Effector CD4-positive, alpha-beta T cell (primary cell): ENCODE results near the gene NBEAL1.
"Not testable (repeated sequence)": the region's sequence is repeated elsewhere in the genome, so short reads cannot be mapped to it uniquely, and the experiment has no call there.

ENCODE experiments used
- DNase-seq: peaks from one replicate; pipeline ENCODE4 v3.0.0-alpha.2; 2020

The NBEAL1 gene

DNA sequence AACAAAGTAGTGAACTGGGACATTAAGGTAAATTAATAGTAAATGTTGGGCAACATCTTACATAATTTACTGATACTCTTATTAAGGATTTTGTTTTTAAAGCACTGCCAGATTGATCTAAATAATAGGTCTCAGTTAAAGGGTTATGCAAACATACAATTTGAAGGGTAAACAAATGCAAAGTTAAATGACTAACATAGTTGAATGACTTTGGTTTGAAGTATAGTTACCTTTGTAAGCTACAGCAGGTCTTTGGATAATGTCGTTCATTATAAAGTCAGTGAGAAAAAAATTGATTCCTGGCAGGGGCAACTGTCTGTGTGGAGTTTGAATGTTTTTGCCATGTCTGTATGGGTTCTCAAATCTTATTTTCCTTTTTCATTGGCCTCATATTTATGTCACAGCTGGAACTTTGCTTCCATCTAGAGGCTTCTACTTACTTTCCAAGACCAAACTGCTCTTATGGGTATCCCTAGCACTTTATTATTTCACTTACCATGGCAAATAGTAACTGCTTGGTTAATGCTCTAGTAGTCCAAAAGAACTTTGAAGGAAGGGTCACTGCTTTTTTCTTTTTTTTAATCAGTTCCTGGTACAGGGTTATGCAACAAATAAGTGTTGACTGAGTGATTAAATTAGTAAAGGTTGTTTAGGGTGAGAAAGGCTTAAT lies 107.8 kb downstream of the NBEAL1 start:
- no peak for DNase-seq

DNA sequence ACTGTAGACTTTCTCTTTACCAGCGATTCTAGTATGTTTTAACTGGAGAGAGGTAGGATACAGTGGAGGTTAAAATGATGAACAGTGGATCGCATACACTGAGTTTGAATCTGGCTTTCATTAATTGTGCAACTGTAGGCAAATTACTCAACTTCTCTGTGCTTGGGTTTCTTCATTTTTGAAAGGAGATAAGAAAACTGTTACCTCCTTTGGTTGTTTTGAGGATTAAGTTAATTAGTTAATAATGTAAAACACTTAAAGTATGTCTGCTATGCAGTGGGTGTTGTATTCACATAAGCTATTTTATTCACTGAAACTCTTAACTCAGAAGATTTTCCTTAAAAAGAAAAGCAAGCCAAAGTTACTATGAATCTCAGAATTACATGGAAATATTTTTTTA lies 112.3 kb downstream of the NBEAL1 start:
- DNase-seq = no peak

DNA sequence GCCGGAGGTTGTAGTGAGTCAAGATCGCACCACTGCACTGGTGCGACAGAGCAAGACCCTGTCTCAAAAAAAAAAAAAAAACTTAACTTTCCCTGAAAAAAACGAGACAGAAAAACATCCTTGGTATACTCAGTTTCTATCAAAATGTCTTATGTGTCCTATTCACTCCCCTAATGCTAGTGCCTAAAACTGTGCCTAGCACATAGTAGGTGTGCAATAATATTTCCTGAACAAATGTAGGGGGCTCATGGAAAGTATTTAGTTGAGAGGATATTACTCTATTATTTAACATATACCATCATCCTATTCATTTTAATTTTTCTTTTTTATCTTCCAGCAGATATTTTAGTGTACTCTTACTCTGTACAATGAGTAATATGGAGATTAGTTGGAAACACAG lies 120.4 kb downstream of the NBEAL1 start:
- DNase-seq = no peak

DNA sequence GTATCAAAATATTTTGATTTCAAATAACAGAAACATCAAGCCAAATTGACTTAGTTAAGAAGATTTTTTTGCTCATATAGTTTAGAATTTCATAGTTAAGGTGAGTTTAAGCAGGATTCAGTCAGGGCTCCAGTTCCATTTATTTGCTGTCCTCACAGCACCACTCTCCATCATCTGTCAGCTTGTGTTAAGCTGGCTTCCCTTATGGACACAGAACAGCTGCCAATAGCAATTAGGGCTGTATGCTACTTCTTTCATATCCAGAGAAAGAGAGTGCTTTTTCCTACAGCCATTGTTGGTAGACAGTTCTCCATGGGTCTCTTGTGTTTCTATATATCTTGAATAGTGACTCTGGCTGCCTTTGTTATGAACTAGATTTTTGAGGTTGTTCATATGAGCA lies 128.7 kb downstream of the NBEAL1 start:
- no peak for DNase-seq

DNA sequence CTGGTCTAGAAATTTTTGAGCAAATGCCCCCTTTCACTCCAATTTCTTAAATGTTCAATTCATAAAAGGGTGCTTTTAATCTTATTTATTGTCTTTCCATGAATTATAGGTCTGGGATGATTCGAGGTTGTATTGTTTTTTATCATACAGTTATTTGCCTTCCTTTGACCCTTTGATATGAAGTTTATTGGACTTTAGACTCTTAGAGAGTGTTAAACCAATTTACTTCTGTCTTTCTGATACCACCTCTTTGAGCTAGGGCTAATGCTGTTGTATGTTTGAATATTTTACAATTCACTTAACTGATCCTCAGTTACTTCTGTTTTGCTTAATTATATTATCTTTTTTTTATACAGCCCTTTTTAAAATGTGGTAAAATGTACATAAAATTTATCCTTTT lies 134.5 kb downstream of the NBEAL1 start:
- no peak for DNase-seq

DNA sequence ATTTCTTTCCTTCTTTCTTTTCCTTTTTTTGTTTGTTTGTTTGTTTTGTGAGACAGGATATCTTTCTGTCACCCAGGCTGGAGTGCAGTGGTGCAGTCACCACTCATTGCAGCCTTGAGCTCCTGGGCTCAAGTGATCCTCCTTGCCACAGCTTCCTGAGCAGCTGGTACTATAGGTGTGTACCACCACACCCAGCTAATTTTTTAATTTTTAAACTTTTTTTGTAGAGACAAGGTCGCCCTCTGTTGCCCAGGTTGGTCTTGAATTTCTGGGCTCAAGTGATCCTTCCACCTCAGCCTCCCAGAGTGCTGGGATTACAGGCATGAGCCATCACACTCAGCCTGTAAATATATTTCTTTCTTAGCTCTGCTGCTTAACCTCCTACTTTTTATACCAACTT lies 140.7 kb downstream of the NBEAL1 start:
- no peak for DNase-seq

DNA sequence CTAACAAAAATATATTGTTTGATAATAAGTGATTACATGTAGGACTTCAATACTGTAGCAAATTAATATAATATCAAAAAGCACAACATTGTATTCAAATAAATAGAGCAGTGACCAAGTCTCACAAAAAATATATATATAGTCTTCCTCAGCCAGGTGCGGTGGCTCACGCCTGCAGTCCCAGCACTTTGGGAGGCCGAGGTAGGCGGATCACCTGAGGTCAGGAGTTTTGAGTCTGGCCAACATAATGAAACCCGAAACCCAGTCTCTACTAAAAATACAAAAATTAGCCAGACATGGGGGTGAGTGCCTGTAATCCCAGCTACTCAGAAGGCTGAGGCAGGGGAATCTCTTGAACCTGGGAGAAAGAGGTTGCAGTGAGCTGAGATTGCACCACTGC lies 148.0 kb downstream of the NBEAL1 start:
- not testable (repeated sequence) for DNase-seq

DNA sequence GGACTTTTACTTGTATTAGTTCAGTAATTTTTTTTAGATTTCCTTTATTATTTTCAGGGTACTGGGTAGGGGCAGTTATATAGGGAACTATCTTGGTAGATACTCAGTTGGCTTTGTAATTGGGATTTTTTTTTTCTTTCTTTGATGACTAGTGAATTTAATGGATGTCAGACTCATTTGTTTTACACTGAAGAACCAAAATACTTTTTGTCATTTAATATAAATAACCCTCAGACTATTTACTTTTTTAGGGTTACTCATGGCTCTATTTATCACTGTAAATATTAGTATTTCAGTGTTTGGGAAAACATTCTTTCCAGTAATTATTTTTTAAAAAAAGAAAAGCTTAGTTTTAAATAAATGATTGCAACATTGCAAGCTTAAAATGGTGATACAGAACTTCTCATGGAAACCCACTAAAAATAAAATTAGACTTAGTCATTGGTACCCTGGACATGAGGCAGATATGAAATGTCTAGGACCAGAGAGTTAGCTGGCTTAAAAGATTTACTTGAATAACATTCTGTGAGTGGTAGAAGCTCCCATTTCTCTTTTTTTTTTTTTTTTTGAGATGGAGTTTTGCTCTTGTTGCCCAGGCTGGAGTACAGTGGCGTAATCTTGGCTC lies 149.7 kb downstream of the NBEAL1 start:
- DNase-seq = no peak

DNA sequence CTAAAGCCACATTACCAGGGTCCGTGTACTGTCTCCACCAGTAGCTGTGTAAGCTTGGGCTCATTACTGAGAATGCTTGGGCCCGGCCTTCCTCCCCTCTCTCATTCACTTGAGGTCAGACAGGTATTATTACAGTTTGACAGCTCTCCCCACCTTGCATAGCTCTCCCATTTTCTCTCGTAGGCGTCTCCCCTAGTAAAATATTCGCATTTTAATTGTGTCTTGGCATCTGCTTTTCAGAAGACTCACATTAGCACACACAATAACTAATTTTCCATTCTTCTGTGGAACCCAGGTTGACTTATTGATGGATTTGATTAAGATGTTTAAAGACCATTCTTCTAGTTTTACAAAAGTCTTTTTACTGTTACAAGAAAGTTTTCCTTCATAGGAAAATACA lies 153.1 kb downstream of the NBEAL1 start:
- DNase-seq = no peak

DNA sequence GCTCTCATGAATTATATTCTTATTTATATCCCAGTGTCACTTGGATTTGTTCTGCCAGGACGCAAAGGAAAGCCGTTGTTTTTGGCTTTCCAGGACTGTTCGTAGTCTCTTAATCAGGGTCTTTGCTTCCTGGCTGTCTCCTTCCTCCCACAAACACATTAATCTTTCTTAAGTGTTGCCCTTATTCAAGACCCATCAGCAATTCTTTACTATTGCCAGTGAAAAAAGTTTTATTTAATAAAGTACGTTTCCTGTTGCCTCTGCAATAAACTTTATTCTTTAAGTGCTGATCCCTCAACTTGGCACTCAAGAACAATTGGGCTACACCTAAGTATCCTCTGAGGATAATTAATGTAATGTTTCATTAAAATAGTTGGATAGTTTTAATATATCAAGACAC lies 155.8 kb downstream of the NBEAL1 start:
- no peak for DNase-seq

DNA sequence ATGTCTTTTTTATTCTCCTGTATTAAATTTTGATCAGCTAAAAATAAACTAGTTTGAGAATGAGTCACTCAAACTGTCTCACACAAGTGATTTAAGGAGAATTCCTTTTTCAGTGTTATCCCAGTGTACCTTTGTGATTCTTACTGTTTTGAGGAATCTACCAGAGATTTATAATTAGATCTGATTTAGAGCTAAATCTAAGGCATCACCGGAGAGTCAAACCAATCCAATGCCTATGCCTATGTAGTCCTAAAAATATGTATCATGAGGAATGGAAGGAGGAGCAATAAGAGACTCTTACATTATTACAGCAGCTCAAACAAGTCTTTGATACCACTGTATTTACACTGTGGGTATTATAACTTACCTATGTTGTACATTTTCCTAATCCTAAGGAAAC lies 160.7 kb downstream of the NBEAL1 start:
- no peak for DNase-seq

DNA sequence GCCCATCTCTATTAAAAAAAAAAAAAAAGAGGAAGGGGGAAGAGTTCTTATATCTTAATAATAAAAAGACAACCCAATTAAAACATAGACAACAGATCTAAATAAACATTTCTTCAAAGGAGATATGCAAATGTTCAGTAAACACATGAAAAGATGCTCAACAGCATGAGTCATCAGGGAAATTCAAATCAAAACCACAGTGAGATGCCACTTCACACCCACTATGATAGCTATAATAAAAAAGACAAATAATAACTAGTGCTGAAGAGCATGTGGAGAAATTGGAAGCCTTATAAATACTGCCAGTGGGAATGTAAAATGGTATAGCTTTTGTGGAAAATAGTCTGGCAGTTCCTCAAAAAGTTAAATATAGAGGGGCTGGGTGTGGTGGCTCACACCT lies 162.7 kb downstream of the NBEAL1 start:
- no peak for DNase-seq

DNA sequence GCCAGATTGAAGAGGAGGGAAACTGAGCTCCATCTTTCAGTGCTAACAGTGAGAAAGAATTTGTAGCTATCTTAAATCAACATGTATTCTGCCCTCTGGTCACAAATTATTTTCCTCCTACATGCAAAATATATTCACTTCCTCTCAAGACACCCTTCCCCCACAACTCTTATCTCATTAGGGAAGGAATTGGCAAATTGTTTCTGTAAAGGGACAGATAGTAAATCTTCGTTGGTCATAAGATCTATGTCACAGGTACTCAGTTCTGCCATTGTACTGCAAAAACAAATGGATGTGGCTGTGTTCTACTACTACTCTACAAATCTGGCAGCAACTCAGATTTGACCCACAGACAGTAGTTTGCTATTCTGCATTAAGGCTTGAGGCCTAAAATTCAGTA lies 171.2 kb downstream of the NBEAL1 start:
- no peak for DNase-seq

DNA sequence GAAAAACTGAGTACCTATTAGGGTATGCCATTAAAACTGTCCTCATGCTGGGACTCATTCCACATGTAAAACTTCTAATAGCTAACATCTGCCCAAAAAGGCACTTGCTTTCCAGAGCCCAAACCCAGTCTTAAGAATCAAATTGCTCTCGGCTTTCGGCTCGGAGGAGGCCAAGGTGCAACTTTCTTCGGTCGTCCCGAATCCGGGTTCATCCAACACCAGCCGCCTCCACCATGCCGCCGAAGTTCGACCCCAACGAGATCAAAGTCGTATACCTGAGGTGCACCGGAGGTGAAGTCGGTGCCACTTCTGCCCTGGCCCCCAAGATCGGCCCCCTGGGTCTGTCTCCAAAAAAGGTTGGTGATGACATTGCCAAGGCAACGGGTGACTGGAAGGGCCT lies 175.9 kb downstream of the NBEAL1 start:
- DNase-seq = not testable (repeated sequence)

DNA sequence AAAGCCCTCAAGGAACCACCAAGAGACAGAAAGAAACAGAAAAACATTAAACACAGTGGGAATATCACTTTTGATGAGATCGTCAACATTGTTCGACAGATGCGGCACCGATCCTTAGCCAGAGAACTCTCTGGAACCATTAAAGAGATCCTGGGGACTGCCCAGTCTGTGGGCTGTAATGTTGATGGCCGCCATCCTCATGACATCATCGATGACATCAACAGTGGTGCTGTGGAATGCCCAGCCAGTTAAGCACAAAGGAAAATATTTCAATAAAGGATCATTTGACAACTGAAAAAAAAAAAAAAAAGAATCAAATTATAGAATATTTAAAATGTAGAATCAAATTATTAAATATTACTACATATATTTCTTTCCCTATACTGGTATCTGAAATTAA lies 176.4 kb downstream of the NBEAL1 start:
- not testable (repeated sequence) for DNase-seq

DNA sequence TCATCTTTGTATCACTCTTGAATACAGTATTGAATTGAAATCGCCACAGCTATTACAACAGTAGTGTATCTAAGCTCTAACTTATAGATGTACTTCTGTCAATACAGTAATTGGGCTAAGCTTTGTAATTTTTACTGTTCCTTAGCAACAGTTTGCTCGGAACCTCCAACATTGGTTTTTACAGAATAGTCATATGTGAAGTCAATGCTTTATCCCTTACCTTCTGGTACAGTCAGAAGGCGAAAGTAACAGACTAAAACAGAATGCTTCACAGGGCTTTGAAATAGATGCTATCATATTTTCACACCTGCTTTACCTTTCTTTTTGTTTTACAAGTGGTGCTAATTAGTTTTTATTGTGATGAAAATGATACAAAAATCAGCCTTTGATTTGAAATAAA lies 177.3 kb downstream of the NBEAL1 start:
- no peak for DNase-seq

DNA sequence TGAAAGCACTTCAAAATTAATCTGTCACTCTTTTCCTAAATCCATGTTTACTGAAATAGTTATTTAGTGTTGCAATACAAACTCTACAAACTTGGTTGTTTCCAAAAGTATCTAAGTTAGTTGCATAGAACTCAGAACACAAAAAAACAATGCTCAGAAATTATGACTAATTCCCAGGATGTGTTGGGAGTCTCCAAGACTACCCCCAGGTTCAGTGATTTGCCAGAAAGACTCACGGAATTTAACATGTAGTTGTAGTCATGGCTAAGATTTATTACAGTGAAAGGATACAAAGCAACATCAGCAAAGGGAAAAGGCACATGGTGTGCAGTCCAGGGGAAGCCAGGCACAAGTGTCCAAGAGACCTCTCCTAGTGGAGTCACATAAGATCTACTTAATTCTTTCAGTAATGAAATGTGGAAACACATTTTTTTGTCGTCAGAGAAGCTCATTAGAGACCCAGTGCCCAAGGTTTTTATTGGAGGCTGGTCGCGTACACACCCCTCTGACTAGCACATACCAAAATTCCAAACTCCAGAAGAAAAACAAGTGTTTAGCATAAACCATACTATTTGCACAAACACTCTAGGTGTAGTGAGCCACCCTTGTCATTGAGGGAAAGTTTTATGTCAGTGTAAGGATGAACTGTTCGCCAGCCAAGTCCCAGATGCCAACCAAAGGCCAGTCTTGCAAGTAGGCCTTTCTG lies 180.8 kb downstream of the NBEAL1 start:
- DNase-seq = no peak

DNA sequence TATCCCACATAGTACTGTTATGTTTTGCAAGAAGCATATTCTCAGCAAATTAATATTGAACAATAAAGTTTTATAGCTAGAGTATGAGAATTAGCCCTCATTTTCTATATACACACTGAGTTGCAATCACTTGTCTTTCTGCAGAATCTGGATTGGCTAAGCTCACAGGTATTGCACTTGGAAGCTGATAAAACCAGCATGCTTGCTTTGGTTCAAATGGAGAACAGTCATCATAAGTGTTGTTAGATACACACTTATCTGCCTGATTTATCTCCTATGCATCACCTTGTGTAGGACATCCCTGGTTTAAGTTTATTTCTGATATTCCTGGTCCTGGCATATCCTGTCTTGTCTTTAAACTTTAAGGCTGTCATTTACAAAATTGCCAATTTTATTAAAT lies 186.2 kb downstream of the NBEAL1 start:
- no peak for DNase-seq

DNA sequence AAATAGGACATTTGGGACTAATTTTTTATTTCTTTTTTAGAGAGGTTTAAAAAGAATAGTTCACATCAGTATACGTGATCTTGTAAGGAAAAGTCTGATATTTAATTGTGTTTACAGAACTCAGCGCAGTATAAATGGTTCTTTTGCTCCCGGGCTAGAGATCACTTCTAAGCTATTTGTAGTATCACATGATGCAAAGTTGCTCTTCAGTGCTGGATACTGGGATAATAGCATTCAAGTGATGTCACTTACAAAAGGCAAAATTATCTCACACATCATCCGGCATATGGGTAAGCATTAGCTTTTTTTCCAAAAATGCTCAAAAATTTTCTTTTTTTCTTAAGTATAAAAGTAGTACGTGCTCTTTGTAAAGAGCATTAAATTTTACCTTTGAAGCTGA lies 186.8 kb downstream of the NBEAL1 start:
- DNase-seq = no peak

DNA sequence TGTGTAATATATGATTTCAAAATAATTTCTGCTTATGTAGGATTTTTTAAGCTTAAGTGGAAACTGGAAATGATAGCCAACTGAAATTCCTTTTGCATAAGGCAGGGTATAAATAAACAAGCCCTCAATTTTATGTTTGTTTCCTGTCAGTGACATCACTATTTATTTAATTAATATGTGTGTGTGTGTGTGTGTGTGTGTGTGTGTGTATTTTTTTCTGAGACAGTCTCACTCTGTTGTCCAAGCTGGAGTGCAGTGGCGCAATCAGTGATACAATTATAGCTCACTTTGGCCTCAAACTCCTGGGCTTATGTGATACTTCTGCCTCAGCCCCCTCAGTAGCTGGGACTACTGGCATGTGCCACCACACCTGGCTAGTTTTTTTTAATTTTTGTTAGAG lies 194.9 kb downstream of the NBEAL1 start:
- no peak for DNase-seq

DNA sequence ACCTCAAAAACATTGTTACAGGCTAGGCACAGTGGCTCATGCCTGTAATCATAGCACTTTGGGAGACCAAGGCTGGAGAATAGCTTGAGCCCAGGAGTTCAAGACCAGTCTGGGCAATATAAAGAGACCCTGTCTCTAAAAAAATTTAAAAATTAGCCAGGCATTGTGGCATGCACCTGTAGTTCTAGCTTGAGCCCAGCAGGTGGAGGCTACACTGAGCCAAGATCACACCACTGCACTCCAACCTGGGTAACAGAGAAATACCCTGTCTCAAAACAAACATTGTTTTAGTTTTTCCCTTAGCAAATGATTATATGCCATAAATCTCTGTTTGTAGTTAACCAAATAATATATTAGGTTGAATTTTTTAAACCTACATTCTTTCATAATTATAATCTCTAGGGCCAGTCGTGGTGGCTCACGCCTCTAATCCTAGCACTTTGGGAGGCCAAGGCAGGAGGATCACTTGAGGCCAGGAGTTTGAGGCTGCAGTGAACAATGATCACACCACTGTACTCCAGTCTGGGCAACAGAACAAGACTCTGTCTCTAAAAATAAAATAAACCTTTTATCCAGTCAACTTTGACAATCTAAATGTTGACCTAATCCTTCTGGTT lies 210.9 kb downstream of the NBEAL1 start:
- peak; percentile 17 for DNase-seq

DNA sequence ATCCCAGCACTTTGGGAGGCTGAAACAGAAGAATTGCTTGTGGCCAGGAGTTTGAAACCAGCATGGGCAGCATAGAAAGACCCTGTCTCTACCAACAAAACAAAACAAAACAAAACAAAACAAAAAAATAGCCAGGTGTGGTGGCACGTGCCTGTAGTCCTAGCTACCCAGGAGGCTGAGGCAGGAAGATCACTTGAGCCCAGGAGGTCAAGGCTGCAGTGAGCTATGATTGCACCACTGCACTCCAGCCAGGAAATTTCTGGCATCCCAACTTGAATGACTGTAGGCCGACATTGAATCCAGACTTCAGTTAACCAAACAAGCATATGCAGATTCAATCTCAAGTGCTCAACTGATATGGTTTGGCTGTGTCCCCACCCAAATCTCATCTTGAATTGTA lies 215.0 kb downstream of the NBEAL1 start:
- not testable (repeated sequence) for DNase-seq

DNA sequence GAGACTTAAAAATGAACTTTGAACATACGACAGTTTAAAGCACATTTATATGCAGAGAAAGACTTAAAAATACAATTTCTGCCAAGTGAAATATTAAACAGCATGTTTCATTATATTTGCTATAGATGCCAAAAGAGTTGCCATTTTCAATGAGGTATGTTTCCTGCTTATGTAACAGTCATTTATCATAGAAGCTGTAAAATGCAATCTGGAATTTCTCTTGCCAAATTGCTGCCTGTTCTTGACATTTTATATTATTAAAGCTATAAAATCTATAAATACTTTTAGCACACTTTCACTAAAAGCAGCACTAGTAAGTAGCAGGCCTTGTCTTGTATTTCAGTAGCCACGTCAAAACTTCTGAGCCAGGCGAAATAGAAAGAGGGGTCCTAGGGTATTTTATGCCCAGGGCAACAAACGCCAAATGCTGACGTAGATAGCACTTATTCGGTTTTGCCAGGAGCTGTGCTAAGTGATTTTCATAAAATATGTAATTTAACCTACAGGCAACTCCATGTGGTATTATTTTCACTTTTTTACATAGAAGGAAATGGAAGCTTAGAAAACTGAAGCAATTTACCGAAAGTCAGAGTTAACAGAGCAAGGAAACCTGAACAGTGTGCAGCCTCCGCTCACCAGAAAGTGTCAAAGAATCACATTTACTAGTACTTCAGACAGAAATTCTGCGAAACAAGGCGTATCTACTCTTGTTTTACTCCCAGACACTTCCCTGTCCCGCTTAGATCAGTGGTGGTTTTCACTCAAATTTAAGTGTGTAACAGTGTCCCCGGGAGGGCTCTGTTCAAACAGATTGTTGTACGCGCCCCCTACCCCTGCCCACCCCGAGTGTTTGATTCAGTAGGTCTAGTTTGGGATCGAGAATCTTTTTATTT lies 222.9 kb downstream of the NBEAL1 start:
- no peak for DNase-seq
